BJ (cell line): Measurements from ENCODE around the gene OPN4. TPM values are rescaled to one million over a fixed set of nuclear protein-coding genes. Genes with fewer than 3 reads are reported as not detected.

ENCODE experiments used
- CTCF ChIA-PET: fragments of 350-600 bp; formaldehyde crosslinking; extraction: SDS; loops from one replicate; lab custom pipeline; 2021; ENCODE audit warnings: antibody characterized with exemption, inconsistent platforms; lab: Yijun Ruan, JAX
- POLR2A ChIA-PET: fragments of 300-600 bp; sonication (Branson Sonifier 250); formaldehyde crosslinking; extraction: SDS; loops from one replicate; lab custom pipeline; 2021; ENCODE audit warnings: antibody characterized with exemption; lab: Charles Lee
- DNase-seq: peaks from one replicate; pipeline ENCODE4 v3.0.0-alpha.2; 2011; ENCODE audit warnings: low read depth
- H3K27me3 ChIP-seq: 2 replicates; pipeline ENCODE4 v1.6.0; 2011; ENCODE audit warnings: low read length; ENCODE audit not compliant: control insufficient read depth, insufficient read depth
- H3K36me3 ChIP-seq: 2 replicates; pipeline ENCODE4 v1.5.1; 2011; ENCODE audit warnings: low read length; ENCODE audit not compliant: control insufficient read depth, insufficient read depth
- H3K4me3 ChIP-seq: 2 replicates; pipeline ENCODE4 v1.5.1; 2011; ENCODE audit warnings: low read depth, mild to moderate bottlenecking, control low read depth, low read length
- polyA plus RNA-seq: library from polyadenylated mRNA; depleted of rRNA; stranded (reverse); fragments of >200 nt; gene quantifications from 2 replicates; pipeline ENCODE4 v1.2.3, GENCODE V29; 2011
- TF ChIP-seq, protein P1 (sequence below): IDR thresholded peaks from 2 replicates; pipeline ENCODE4 v1.5.1; 2011; ENCODE audit warnings: low read depth, mild to moderate bottlenecking, control low read depth, inconsistent platforms, low read length, moderate library complexity; ENCODE audit not compliant: insufficient read depth

The OPN4 gene
- polyA plus RNA-seq, 1 experiment: not detected

DNA sequence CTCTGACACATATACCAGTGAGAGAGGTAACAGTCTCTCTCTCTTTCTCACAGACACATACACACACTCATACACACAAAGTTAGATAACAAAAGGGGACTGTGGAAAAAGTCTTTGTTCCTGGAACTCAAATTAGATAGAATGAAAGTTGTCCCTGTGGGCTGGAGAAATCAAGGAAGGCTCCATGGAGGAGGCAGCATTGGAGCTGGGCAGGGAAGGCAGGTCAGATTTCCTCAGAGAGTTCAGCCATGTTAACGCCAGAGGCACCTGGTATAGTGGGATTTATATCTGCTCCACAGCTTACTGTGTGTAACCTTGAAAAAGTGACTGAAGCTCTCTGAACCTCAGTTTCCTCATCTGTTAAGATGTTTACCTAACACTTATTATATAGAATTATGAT, 52.6 kb downstream of the OPN4 start:
- no peaks in the 10 kb centered on the region for H3K27me3 ChIP-seq
- H3K36me3 ChIP-seq: no peaks in the 10 kb centered on the region
- H3K4me3 ChIP-seq: no peak overlapping the region
- CTCF ChIA-PET: interaction anchor here (1.1 kb wide), 1 partner anchor 192 kb away, joined by 3 read pairs; no protein-coding TSS in a partner anchor
- POLR2A ChIA-PET: no interaction called here
- TF ChIP-seq, protein P1, sequence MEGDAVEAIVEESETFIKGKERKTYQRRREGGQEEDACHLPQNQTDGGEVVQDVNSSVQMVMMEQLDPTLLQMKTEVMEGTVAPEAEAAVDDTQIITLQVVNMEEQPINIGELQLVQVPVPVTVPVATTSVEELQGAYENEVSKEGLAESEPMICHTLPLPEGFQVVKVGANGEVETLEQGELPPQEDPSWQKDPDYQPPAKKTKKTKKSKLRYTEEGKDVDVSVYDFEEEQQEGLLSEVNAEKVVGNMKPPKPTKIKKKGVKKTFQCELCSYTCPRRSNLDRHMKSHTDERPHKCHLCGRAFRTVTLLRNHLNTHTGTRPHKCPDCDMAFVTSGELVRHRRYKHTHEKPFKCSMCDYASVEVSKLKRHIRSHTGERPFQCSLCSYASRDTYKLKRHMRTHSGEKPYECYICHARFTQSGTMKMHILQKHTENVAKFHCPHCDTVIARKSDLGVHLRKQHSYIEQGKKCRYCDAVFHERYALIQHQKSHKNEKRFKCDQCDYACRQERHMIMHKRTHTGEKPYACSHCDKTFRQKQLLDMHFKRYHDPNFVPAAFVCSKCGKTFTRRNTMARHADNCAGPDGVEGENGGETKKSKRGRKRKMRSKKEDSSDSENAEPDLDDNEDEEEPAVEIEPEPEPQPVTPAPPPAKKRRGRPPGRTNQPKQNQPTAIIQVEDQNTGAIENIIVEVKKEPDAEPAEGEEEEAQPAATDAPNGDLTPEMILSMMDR: no peak
- DNase-seq: no peak

- CTCF ChIA-PET: interaction anchor here (1.0 to 3.3 kb wide), 4 partner anchors 13 to 229 kb away, joined by 3 to 20 read pairs (median 4); no protein-coding TSS in a partner anchor
- no peak for DNase-seq
- Histone ChIP-seq H3K36me3 (no peaks in the 10 kb centered on the region), H3K27me3 (no peaks in the 10 kb centered on the region), H3K4me3 (no peak overlapping the region)
- POLR2A ChIA-PET: no interaction called here
- TF ChIP-seq, protein P1: no peak
Observed at GRCh38 chr10:86707505-86707904, 53.2 kb downstream of the OPN4 start.

GRCh38 chr10:86708068-86708782, 53.9 kb downstream of the OPN4 start:
- no peak for DNase-seq
- Histone ChIP-seq H3K36me3 (no peaks in the 10 kb centered on the region), H3K4me3 (no peak overlapping the region), H3K27me3 (no peaks in the 10 kb centered on the region)
- ChIA-PET POLR2A (no interaction called here), CTCF (interaction anchor here (1.0 to 3.3 kb wide), 6 partner anchors 13 to 252 kb away, joined by 3 to 22 read pairs (median 4); no protein-coding TSS in a partner anchor)
- TF ChIP-seq, protein P1: no peak

DNA sequence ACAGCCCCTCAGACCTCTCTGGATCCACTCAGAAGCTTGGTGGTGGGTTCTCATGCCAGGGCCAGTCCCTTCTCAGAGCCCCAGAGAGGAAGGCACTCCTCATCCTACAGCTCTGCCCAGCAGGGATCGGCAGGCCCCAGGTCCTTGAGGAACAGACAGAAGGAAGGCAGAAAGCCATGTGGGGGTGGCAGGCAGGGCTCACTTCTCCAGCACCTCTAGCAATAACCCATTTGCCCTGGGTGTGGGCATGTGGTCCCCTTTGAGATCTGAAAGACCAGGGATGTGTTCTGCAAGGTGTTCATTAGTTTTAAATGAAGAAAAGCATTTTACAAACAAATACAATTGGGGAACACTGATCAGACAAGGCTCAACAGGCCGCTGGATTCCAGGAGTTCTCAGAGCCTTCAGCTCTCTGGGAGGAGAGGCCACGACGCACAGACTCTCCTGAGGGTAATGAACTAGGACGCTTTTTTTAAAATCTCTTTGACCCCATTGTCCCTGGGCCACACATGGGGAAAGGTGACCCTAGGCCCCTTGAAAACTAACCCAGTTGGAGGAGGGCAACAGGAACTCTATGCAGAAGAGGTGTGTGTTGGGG, 54.5 kb downstream of the OPN4 start:
- Histone ChIP-seq H3K36me3 (no peaks in the 10 kb centered on the region), H3K4me3 (no peak overlapping the region), H3K27me3 (no peaks in the 10 kb centered on the region)
- CTCF ChIA-PET: interaction anchor here (1.5 to 3.3 kb wide), 4 partner anchors 14 to 252 kb away, joined by 3 to 22 read pairs (median 12); no protein-coding TSS in a partner anchor
- TF ChIP-seq, protein P1: no peak
- no peak for DNase-seq
- POLR2A ChIA-PET: no interaction called here

GRCh38 chr10:86709396-86710185, 55.2 kb downstream of the OPN4 start:
- TF ChIP-seq, protein P1: no peak
- H3K4me3 ChIP-seq: no peak overlapping the region
- ChIA-PET CTCF (interaction anchor here (1.5 to 3.3 kb wide), 3 partner anchors 15 to 251 kb away, joined by 3 to 22 read pairs (median 12); no protein-coding TSS in a partner anchor), POLR2A (no interaction called here)
- no peak for DNase-seq
- no peaks in the 10 kb centered on the region for H3K27me3 ChIP-seq
- no peaks in the 10 kb centered on the region for H3K36me3 ChIP-seq
